HG03039 (cell line): ENCODE measurements around the gene STAMBPL1.
"Not testable (repeated sequence)": the region's sequence is repeated elsewhere in the genome, so short reads cannot be mapped to it uniquely, and the experiment has no call there.

Experiments used
- ATAC-seq: cut with Tn5 transposase; IDR thresholded peaks from one replicate; pipeline ENCODE4 v1.9.1; 2021; ENCODE audit warnings: mild to moderate bottlenecking, moderate library complexity; ENCODE audit not compliant: unreplicated experiment

Gene STAMBPL1

DNA sequence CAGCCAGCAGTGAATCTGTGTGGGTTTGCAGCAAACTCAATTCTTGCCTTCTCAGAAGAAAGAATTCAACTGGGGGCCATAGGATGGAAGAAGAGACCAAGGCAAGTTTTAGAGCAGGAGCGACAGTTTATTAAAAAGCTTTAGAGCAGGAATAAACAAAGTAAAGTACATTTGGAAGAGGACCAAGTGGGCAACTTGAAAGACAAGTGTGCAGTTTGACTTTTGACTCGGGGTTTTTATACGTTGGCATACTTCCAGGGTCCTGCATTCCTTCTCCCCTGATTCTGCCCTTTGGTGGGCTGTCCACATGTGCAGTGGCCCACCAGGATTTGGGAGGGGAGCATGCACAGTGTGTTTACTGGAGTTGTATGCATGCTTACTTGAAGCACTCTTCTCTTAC, 25.4 kb upstream of the STAMBPL1 start:
- no peak for ATAC-seq

DNA sequence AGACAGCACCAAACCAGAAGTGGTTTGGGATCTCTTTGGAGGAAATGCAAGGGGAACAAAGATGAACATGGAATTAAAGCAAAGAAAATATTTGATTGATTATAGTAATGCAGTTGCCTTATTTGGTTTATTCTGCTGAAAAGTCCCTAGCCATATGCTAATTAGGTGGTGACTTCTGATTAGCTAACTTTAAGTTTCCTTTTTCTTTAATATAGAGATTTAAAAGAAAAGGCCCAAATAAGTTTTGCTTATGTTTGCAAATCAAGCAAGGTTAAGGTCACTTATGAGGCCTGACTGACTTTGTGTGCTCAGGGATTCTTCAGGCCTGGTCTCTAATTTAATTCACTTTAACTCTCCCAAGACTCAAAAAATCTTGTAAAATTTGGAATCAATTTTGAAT, 22.2 kb upstream of the STAMBPL1 start:
- ATAC-seq: no peak

DNA sequence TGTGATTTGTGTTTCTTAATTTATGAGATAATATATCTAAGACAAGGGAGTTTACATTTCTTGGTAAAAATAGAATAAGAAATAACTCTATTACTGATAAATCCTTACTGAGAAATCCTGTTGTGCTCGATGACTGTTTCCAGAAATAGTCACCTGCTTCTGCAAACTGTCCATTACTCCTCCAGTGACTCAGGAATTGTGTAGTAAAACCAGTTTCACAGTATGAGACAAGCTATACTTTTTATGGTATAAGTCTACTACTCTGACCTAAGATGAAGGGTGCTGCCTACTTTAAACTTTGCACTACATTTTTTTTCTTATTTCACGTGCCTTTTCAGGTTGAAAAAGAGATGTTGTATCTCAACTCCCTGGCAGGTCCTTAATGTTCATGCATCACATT, 21.6 kb upstream of the STAMBPL1 start:
- ATAC-seq: no peak

DNA sequence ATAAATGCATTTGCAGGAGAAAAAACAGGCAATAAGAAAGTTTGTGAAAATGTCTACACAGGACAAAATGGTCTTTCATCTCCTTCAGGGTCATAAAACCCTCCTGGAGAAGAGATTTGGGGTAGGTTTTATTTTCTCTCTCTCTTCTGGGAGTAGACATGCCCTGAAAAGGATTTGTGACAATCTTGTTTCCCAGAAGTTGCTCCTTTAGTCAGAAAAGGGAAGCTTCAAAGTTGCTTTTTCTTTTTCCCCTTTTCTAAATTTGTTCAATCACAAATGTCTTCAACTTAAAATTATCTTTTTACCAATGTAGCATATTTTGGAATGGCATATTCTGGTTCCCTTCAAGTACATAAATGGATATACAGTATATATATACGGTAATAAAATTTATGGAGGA, 19.0 kb upstream of the STAMBPL1 start:
- ATAC-seq: no peak

DNA sequence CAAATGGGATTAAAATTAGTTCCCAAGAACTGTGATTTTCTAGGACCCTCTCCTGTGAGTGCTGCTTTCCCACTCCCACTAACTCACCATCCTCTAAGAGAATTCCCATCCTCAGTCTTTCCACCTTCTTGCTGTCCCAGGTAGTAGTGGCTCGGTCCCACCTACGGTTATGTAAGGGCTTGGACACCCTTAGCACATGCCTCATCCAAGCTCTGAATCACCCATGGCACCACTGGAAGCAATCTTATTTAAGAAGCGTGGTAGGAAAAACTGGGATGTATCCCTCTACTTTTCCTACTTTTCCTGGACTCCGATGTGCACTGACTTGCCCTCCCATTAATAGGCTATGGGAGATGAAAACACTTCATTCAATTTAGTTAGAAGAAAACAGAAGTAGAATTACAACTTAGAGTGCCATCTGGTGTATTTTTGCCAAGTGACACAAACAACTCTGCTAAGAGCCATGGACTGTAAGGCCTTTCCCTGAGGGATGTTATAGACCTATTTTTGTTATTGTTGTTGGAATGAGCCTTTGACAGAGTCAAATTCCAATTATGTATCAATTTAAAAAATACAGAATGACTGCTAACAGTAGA, 14.7 kb upstream of the STAMBPL1 start:
- ATAC-seq: no peak

DNA sequence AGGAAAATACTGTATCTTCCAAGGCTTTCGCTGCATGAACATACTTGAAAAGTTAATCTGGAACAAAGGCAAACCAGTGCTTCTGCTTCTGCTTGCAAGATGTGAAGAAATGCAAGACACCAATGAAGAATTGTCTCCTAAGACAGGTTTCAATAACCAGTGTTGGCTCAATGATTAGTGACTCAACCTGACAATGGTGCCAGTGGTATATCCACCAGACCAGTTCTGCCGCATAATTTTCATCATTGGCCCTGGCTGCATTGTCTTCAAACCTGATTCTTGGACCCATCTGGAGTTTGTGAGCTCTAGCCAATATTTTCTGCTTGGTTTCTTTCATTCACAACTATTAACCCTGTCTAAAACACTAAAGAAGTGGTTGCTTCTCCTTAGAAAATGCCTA, 13.6 kb upstream of the STAMBPL1 start:
- no peak for ATAC-seq

DNA sequence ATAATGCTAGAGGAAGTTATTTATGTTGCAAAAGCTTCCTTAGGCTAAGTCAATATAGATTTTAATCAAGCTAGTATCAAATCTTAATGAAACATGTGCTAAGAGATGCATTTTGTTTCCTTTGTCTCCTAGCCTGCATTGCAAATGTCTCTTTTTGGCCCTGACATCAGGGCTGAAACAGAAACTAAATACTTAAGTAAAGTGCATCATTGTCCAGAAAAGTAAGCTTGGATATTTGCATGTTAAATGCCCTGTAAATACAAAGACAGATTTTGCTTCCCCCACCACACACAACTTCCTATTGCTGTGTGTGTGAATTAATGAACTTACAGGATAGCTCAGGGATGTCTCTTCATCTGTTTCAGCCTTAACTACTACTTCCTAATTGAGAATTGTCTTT, 10.0 kb upstream of the STAMBPL1 start:
- ATAC-seq: no peak

DNA sequence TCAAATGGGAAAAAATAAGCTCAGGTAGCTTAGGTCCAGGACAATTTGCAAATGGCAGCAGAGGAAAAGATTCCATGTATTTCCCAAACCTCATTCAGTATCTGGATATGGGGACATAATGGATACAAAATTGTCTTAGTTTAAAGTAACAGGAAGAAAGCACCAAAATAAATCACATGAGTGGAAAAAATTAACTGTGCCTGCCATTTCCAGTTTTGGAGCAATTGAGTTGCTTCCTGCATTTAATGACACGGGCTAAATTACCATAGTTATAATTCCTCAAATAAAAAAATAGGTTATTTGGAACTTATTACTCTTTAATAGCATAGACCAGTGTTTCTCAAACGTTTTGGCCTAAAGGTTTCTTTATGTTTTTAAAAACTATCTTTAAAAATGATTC, 6.3 kb upstream of the STAMBPL1 start:
- no peak for ATAC-seq

DNA sequence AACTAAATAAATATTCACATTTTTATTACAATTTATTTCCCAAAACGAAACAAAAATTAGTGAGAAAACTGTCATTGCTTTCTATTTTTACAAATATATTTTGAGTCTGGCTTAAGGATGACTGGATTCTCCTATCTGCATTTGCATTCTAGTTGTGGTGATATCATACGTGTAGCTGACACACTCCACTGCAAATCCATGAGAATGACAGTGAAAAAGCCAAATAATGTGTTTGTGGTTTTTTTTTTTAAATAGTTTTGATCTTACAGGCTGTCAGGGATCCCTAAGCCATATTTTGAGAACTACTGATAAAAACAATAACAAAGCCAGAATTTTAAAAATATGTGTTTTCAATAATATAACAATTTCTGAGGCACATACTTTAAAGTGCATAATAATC, 5.8 kb upstream of the STAMBPL1 start:
- no peak for ATAC-seq

DNA sequence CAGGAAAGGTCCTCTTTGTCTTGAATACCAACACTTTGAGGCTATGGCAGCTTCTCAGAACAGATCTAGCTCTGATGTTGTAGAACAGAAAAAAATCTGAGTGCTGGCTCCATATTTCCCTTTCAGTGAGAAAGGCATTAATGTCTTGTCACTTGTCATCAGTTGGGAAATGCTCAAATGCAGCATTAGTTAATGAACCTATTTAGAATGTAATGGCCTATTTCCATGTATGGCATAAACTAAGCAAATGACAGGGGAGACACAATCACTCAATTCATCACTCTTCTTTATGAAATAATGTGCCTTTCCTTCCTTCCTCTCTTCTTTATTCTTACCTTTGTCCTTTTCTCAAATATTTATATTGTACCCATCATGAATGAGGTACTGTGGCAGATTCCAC, 5.0 kb upstream of the STAMBPL1 start:
- no peak for ATAC-seq

DNA sequence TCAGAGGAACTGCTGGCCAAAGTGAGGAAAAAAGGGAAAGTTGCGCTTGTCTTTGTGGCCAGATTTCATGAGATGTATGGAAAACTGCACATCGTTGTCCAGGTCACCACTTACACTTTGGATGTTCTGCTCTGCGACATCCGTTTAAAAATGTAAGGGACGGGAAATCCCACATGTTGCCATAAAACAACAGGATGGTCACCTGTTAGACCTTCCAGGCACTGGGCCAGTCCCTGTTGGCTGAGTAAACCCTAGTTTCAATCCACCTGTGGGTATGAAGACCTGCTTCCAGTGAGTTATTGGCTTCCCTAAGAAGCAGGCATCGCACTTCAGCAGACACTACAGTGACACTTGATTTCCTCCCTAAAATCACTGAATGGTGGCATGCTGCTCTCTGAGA, 2.7 kb upstream of the STAMBPL1 start:
- ATAC-seq: no peak

DNA sequence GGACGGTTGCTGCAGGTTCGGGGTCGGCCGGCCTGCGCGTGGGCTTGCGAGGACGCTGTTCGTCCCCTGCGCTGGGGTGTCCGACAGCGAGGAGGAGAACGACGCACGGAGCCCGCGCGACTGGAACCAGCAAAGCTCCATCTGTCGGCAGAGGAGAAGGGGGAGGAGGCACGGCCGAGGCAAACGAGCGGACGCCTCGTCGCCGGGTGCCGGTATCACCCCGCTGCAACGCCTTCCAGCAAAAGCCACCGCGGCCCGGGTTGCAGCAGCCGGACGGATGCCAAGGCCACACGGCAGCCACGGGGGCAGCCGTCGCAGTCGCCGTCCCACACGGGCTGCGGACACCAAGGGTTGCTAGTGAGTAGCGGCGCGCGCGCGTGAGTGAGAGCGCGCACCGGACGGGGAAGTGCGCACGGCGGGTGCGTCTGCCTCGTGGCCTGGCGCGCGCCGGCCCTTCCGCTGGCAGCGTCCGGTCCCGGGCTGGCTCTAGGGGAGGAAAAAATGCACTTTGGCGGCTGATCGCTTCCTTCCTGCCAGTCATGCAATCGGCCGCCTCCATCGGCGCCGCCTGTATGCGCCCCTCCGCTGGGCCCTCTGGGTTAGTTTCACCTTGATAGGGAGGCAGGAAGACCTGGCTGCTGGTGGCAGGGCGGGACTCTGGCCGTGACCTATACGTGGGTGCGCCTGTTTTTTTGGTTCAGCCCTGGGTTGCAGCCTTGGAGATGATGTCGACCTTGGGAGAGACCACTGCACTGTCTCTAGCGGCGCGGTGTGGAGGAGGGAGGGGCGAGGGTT, 434 bp downstream of the STAMBPL1 start:
- ATAC-seq: peak; percentile 65

DNA sequence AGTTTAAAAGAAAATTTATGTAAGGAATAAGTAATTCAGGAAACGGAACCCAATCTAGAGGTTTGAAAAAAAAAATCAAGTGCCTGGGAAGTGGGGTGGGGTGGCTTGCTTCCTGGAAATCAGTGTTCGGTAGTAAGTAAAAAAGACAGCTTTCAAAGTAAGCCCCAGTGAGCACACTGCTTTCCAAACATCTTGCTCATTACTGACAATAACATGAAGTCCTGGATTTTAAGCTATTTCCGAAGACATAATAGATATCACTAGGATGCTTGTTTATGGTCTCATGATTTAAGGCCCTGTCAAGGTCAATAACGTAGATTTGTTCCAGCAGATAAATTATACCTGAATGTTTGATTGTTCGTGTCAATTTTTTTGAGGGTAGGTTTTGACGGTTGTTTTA, 1.3 kb downstream of the STAMBPL1 start:
- no peak for ATAC-seq

DNA sequence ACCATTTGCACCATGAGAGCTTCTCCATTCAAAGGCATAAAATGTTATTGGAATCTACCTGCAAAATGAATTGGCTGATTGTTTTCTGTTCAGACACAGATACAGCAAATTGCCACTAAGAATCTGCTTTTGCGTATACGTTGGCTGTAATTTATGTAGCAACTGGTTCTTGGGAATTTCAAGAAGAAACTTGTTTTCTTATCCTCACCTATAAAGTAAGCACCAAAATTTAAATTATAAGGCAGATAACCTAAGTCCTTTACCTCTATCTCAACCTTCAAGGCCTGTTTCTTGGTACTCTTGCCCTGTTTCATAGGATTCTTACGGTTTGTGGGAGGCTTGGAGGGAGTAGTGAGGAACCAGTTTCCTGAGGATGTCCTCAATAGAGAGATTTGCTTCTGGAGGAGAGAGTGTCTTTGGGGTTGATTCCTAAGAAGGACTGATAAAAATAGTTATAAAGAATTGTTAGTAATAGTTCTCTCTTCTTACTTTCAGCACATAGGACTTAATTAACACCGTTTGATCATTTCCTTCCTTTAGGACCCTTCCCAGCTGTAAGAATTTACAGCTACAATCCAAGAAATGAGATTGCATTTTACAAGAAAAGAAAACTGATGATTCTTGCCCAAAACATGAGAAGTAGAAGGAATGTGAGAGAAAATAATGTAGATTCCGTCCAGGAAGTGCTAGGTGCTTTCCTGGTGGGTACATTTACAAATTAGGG, 2.0 kb downstream of the STAMBPL1 start:
- ATAC-seq: no peak

DNA sequence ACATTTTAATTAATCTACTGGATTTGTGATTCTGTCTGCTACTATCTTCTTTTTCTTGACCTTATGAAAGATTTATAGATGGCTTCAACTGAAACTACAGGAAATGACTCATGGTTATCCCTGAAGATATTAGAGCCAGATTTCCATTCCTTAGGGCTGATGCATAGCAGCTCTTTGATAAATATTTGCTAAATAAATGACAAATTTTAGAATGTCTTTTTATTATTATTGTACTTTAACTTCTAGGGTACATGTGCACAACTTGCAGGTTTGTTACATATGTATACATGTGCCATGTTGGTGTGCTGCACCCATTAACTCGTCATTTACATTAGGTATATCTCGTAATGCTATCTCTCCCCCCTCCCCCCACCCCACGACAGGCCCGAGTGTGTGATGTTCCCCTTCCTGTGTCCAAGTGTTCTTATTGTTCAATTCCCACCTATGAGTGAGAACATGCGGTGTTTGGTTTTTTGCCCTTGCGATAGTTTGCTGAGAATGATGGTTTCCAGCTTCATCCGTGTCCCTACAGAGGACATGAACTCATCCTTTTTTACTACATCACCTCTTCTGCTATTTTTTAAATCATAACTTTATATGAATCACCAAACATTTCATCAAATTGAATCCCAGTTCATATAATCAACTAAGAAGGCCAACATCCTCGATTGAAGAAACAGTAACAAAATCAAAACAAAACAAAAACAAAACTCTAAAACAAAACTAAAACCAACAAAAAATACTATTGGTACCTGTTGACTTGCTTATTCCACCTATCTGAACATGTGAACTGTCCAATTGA, 2.8 kb downstream of the STAMBPL1 start:
- not testable (repeated sequence) for ATAC-seq

DNA sequence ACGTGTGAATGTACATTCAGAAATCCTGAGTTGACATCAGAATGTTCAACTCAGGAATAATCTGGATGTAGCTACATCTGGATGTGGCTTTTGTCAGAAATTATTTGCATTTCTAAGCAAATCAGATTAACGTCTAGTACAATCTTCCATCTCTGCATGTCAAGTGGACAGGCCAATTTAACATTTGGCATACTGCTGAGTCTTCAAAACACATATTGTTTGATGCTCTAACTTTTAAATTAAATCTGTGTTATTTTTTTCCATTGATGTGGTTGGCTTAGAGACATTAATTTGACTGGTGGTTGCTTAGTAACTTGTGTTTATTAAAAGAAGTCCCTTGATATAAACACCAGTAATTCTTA, 3.4 kb downstream of the STAMBPL1 start:
- no peak for ATAC-seq

DNA sequence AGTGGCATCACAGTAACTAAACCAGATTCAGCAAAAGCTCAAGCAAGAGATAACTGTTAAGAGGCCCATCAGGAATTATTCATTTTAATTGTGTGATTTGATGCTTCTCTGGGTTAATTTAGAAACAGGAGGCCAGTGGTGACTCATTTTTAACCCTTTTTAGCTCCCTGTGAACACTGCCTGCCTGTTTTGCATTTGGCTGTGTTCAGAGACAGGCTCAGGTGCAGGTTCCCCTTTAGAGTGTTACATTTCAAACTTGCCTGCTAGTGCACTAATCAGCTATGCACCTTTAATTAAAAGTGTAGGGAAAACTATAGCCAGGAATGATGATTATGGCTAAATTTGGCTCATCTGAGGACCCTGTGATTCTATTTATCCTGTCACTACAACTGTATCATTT, 6.5 kb downstream of the STAMBPL1 start:
- peak; percentile 50 for ATAC-seq

DNA sequence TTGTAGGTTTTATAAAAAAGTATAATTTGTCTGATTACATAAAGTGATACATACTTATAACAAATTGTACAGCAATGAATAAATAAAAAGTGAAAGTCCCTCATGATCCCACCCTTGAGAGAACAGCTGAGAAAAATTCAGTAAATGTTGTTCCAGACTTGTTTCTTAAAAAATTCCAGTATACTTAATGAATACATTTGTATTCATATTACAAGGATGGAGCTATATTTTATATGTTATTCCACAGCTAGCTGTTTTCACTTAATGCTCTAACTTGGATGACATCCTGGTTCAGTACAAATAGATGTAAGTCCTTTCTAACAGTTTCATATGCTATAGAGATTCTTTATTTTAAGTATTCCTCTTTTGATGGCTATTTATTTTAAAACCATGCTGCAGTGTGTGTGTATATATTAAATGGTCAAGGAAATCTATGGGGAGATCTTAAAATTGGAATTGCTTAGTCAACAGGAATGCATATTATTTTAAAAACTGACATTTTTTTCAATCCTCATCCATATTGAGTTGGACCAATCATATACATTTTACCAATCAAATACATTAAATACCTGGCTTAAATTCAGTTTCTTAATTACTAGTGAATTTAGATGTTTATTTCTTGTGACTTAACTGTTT, 8.9 kb downstream of the STAMBPL1 start:
- no peak for ATAC-seq

DNA sequence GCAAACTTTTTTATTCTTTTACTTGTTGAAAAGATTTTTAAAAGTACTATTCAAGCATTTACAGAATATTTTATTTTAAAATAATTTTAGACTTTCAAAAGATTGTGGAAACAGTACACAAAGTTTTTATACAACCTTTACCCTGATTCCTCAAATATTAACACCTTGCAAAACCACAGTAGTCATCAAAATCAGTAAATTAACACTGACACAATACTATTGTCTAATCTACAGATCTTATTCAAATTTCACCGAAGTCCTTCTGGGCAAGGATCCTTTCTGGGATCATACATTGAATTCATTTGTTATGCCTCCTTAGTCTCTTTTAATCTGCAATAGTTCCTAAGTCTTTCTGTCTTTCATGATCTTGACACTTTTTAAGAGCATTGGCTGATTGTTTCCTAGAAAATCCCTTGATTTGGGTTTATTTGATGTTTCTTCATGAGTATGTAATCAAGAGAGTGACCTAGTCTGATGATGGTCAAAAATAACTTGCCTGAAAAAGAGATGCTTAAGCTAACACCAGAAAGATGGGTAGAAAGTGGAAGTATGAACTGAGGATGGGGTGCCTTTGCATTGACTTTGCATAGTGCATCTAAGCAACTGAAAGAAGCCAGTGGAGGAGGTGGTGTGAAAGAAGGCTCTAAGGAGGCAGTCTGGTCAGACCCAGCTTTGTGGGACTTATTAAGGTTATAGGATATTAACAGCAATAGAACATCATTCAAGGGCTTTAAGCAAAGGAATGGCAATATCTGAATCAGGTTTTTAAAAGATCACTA, 9.7 kb downstream of the STAMBPL1 start:
- ATAC-seq: no peak

DNA sequence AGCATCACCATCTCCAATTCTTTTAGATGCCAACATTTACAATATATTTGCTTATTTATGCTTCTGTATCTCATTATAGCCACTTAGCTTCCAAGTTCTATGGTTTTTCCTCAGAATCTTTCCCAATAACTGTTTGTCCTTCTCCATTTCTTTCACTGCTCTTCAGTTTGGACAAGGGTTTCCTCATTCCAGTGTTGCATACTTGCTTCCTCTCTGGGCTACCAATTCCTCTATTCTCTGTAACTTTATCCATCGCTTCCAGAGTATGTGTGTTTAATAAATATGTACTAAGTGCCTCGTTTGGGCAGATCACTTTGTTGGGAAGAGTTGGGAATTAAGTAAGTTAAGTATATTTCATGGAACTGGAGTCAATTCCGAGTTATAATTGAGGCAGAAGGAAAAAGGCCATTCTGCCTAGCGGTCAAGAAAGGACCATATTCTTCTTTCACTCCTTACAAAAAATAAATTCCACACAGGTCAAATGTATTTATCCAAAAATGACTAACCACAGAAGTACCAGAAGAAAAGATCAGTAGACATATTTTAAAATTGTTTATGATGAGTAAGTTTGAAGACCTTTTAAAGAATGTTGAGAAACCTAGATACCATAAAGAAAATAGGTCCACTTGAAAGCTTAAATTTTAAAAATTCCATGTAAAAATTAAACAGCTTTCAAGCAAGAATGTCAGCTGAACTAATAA, 10.8 kb downstream of the STAMBPL1 start:
- no peak for ATAC-seq
